ENCODE data around the gene PCIF1. TPM values are rescaled to one million over a fixed set of nuclear protein-coding genes. Genes with fewer than 3 reads are reported as not detected.
"Not testable (repeated sequence)": the region's sequence is repeated elsewhere in the genome, so short reads cannot be mapped to it uniquely, and the experiment has no call there.

The PCIF1 gene
- total RNA-seq, 1 donor from 2014 or later: 9.0 TPM

GRCh38 chr20:45944965-45945677 is 10.6 kb downstream of the PCIF1 start:
- FAIRE-seq (no peak), DNase-seq (ENCODE audit: low spot score in 2 of 2) (no peak)

DNA sequence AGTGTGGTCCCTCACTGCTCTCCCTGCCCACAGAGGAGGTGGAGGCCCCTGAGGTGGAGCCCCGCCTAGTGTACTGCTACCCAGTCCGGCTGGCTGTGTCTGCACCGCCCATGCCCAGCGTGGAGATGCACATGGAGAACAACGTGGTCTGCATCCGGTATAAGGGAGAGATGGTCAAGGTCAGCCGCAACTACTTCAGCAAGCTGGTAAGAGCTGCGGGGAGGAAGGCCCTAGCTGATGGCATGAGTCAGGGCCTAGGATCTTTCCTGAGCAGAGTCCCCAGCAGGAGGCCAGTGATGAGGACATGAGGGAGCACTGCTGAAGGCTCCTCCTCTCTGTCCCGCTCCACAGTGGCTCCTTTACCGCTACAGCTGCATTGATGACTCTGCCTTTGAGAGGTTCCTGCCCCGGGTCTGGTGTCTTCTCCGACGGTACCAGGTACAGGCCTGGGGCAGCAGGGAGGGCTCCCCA is 11.2 kb downstream of the PCIF1 start:
- FAIRE-seq: no peak
- no peak for DNase-seq (ENCODE audit: low spot score in 2 of 2)

DNA sequence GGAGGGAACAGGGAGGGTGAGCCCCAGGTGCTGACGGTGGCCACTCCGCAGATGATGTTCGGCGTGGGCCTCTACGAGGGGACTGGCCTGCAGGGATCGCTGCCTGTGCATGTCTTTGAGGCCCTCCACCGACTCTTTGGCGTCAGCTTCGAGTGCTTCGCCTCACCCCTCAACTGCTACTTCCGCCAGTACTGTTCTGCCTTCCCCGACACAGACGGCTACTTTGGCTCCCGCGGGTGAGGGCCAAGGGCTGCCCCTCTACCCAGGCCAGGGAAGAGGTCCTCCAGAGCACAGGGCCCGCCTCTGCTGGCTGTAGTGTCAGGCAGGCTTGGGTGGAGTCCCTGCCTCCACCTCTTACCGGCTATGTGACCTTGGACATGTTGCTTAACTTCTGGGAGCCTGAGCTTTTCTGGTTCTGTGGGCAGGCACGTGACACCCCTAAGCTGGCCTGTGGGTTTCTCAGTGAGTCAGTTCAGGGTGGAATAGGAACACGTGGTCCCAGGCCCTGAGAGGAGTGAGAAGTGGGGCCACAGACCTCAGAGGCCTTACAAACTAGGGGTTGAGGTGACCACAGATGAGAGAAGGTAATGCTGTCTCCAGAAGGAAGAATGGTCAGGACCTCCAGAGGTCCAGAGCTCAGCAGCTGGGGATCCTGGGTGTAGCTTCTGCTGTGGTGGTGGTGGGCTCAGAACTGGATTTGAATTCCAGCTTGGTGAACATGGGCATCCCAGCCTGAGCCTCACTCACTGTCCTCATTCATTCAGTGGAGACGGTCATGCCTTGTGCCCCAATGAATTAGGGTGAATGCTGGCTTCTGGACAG is 11.9 kb downstream of the PCIF1 start:
- DNase-seq (ENCODE audit: low spot score in 2 of 2) (no peak), FAIRE-seq (no peak)

GRCh38 chr20:45947110-45947866 is 12.8 kb downstream of the PCIF1 start:
- no peak for FAIRE-seq

GRCh38 chr20:45948261-45948733 is 13.8 kb downstream of the PCIF1 start:
- DNase-seq (ENCODE audit: low spot score in 2 of 2) (no peak), FAIRE-seq (no peak)

More at GRCh38 chr20:45947110-45947866, 12.8 kb downstream of the PCIF1 start:
- DNase-seq (ENCODE audit: low spot score in 2 of 2): no peak

GRCh38 chr20:45948742-45949541 is 14.5 kb downstream of the PCIF1 start:
- no peak for FAIRE-seq
- DNase-seq (ENCODE audit: low spot score in 2 of 2): no peak

GRCh38 chr20:45949542-45950329 is 15.3 kb downstream of the PCIF1 start:
- no peak for DNase-seq (ENCODE audit: low spot score in 2 of 2)
- no peak for FAIRE-seq

GRCh38 chr20:45950330-45950646 is 15.8 kb downstream of the PCIF1 start:
- no peak for DNase-seq (ENCODE audit: low spot score in 2 of 2)
- FAIRE-seq: no peak

DNA sequence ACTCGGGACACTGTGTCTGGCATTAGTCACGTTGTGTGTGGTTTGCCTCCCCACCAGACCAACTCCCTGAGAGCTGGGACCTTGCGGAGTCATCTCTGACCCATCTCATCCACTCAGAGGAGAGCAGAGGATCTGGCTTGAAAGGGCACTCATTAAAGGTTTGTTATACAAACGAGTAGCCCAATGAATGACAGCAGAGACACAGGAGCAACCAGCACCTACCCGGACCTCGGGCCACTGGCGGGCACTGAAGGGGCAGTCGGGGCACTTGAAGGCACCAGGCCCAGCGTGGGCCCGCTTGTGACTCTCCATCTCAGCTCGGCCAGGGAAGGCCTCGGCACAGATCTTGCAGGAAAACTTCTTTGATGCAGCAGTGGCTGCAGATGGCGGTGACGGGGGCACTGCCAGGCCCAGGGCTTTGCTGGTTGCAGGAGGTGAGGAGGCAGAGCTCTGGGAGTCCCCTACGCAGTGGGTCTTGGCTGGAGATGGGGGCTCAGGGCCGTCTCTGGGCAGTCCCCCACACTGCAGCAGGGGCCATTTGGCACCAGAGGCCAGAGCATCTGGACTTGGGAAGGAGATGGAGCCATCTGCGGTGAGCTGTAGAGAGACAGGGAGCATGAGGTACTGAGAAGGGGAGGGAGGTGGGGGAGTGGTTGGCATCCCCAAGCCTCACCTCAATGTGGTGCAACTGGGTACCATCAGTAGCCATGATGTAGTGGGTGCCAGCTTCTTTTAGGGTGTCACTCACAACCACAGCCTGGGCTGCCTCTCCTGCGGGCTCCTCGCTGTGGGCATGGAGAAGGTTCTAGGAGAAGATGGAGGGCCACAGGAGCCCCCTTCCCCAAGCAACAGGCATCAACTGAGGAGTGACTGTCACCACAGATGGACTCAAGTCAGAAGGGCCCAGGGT is 17.7 kb downstream of the PCIF1 start:
- no peak for FAIRE-seq
- no peak for DNase-seq (ENCODE audit: low spot score in 2 of 2)

GRCh38 chr20:45952861-45953260 is 18.4 kb downstream of the PCIF1 start:
- no peak for DNase-seq (ENCODE audit: low spot score in 2 of 2)
- no peak for FAIRE-seq

GRCh38 chr20:45953672-45954071 is 19.2 kb downstream of the PCIF1 start:
- no peak for DNase-seq (ENCODE audit: low spot score in 2 of 2)
- FAIRE-seq: no peak

- not testable (repeated sequence) for DNase-seq (ENCODE audit: low spot score in 2 of 2); FAIRE-seq
These were observed 21.8 kb downstream of the PCIF1 start for GRCh38 chr20:45956326-45956725.

GRCh38 chr20:45957021-45957941 is 22.8 kb downstream of the PCIF1 start:
- FAIRE-seq: no peak
- DNase-seq (ENCODE audit: low spot score in 2 of 2): no peak

DNA sequence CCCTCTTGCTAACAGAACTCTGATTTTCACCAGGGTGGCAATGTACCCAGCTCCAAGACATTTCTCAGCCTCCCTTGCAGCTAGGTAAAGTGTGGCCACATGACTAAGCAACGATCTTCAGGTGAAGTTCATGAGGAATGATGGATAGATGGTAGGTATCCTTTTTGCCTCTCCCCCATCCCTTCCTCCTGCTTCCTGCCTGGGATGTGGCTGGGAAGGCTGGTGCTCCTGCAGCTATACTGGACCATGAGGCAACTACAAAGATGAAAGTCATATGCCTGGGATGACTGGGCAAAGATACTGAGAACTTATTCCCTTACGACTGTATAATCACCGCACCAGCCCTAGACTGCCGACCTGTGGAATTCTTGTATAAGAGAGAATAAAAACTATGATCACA is 24.1 kb downstream of the PCIF1 start:
- DNase-seq (ENCODE audit: low spot score in 2 of 2) (no peak), FAIRE-seq (no peak)

DNA sequence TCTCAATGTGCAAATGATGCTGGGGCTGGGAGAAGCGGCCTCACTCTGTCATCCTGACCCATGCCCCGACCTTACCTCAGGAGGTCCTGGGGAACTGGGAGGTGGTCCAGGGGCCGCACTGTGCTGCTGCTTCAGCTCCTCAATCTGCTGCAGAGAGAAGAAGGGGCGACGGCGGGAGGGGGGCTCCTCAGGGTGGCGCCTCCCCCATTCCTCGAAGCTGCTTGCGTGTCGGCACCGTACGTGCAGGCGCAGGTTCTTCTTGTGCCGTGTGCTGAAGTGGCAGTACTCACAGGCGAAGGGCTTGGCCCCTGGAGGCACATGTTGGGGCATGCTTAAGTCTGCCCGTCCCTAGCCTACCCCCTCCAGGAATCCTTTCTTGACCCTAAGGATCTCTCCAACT is 24.6 kb downstream of the PCIF1 start:
- FAIRE-seq (no peak), DNase-seq (ENCODE audit: low spot score in 2 of 2) (no peak)

DNA sequence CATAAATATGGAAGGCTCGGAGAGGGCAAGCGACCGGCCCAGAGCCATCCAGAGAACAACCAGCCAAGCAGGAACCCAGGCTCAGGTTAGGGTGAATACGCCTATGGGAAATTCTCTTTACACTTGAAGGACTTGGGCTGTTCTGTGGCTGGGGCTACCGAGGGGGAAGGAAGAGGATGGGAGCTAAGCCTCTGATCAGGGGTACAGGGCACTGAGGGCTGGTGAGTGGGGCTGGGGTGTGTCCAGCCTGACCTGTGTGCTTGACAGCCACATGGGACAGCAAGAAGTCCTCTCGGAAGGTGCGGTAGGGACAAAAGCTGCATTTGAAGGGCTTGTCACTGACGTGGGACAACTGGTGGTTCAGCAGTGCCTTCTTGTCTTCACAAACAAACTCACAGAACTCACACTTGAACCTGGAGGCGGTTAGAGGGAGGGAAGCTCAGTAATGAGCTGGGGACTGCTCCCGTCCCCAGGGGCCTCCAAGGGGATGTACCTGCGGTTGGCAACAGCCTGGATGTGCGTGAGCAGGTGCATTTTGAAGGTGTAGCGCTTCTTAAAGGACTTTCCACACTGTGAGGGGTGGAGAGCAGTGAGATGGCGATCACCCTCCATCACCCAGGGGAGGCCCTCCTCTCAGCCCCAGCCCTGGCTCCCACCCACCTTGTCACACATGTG is 25.6 kb downstream of the PCIF1 start:
- DNase-seq (ENCODE audit: low spot score in 2 of 2) (no peak), FAIRE-seq (no peak)
